Kasumi-1 (cell line): ENCODE data around the gene NUDT5.

Source experiments
- DNase-seq, 2 experiments: peaks; one replicate each; lab custom pipeline; 2025; lab: John Stamatoyannopoulos, UW

The NUDT5 gene

GRCh38 chr10:12165036-12165435 lies 30.7 kb downstream of the NUDT5 start:
- no peak for DNase-seq

GRCh38 chr10:12164085-12164484 lies 31.6 kb downstream of the NUDT5 start:
- DNase-seq = no peak

- no peak for DNase-seq
Observed at GRCh38 chr10:12162927-12163326, 32.8 kb downstream of the NUDT5 start.

- DNase-seq = no peak
Observed at GRCh38 chr10:12160664-12161063, 35.0 kb downstream of the NUDT5 start.

- no peak for DNase-seq
Observed at GRCh38 chr10:12158111-12158510, 37.6 kb downstream of the NUDT5 start.

- no peak for DNase-seq
Observed at GRCh38 chr10:12156367-12157123, 39.1 kb downstream of the NUDT5 start.

GRCh38 chr10:12154516-12154915 lies 41.2 kb downstream of the NUDT5 start:
- no peak for DNase-seq

- no peak for DNase-seq
Observed at GRCh38 chr10:12150163-12150562, 45.5 kb downstream of the NUDT5 start.

GRCh38 chr10:12144538-12144937 lies 51.2 kb downstream of the NUDT5 start:
- DNase-seq = no peak

GRCh38 chr10:12140038-12140437 lies 55.7 kb downstream of the NUDT5 start:
- no peak for DNase-seq

- no peak for DNase-seq
Observed at GRCh38 chr10:12135631-12136030, 60.1 kb downstream of the NUDT5 start.

- DNase-seq = peak; percentile 86 to 87
Observed at GRCh38 chr10:12130237-12130872, 65.3 kb downstream of the NUDT5 start.

- DNase-seq = peak; percentile 80 to 87
Observed at GRCh38 chr10:12129222-12130111, 66.2 kb downstream of the NUDT5 start, which contains the start of gene SEC61A2. TSS of gene SEC61A2 (plus strand) at chr10:12129677. CDS start at chr10:12129788, 111 bp downstream.

GRCh38 chr10:12121673-12122072 lies 74.0 kb downstream of the NUDT5 start:
- DNase-seq = no peak
